HepG2 (cell line): Measurements from ENCODE around the gene RSPH9. TPM values are rescaled to one million over a fixed set of nuclear protein-coding genes. Genes with fewer than 3 reads are reported as not detected.
A peak's percentile ranks its signal among the peaks of the same experiment; 100 is the strongest.

Source experiments
- ARHGAP35 ChIP-seq: sonication (generic); formaldehyde crosslinking; IDR thresholded peaks from 2 replicates; pipeline ENCODE4 v1.9.0; 2022; ENCODE audit warnings: mild to moderate bottlenecking, inconsistent platforms, moderate library complexity, missing genetic modification reagents, borderline replicate concordance
- ATM ChIP-seq: fragments of 450-650 bp; IDR thresholded peaks from 2 replicates; pipeline ENCODE4 v1.7.1; 2017; ENCODE audit warnings: mild to moderate bottlenecking, borderline replicate concordance
- CBX2 ChIP-seq, 2 experiments: fragments of 200-600 bp in 1 of 2; sonication (generic); formaldehyde crosslinking in 1 of 2; IDR thresholded peaks; 2 replicates each; pipeline versions ENCODE4 v1.7.0 to v1.8.1; 2018 to 2022; ENCODE audit warnings: low read depth in 2 of 2, low read length in 1 of 2, mild to moderate bottlenecking in 1 of 2, missing genetic modification reagents in 1 of 2
- CC2D1A ChIP-seq: sonication (generic); formaldehyde crosslinking; IDR thresholded peaks from 2 replicates; pipeline ENCODE4 v1.8.1; 2023; ENCODE audit warnings: mild to moderate bottlenecking, missing genetic modification reagents
- CEBPG ChIP-seq: IDR thresholded peaks from 2 replicates; pipeline ENCODE4 v1.6.1; 2016
- FOXK2 ChIP-seq: fragments of 450-650 bp; IDR thresholded peaks from 2 replicates; pipeline ENCODE4 v1.6.1; 2016
- GTF3A ChIP-seq: sonication (generic); formaldehyde crosslinking; conservative IDR thresholded peaks from 2 replicates; pipeline ENCODE4 v1.4.0; 2020; ENCODE audit warnings: mild to moderate bottlenecking, missing genetic modification reagents
- KDM1A ChIP-seq: IDR thresholded peaks from 2 replicates; pipeline ENCODE4 v1.6.1; 2016; ENCODE audit warnings: missing compliant biosample characterization
- MEIS1 ChIP-seq: sonication (generic); formaldehyde crosslinking; IDR thresholded peaks from 2 replicates; pipeline ENCODE4 v1.9.0; 2021; ENCODE audit warnings: mild to moderate bottlenecking, missing genetic modification reagents, moderate library complexity, borderline replicate concordance
- MYC ChIP-seq: sonication (generic); formaldehyde crosslinking; IDR thresholded peaks from 2 replicates; pipeline ENCODE4 v1.9.0; 2021; ENCODE audit warnings: missing genetic modification reagents, borderline replicate concordance
- NRL ChIP-seq: sonication (generic); formaldehyde crosslinking; IDR thresholded peaks from 2 replicates; pipeline ENCODE4 v1.5.0; 2020; ENCODE audit warnings: missing genetic modification reagents, mild to moderate bottlenecking, moderate library complexity, borderline replicate concordance
- RARA ChIP-seq: IDR thresholded peaks from 2 replicates; pipeline ENCODE4 v1.6.1; 2016; ENCODE audit warnings: missing genetic modification reagents, missing compliant biosample characterization
- RARG ChIP-seq: sonication (generic); formaldehyde crosslinking; IDR thresholded peaks from 2 replicates; pipeline ENCODE4 v1.4.0; 2020; ENCODE audit warnings: low read depth, mild to moderate bottlenecking, missing genetic modification reagents
- SMAD3 ChIP-seq: sonication (generic); formaldehyde crosslinking; IDR thresholded peaks from 2 replicates; pipeline ENCODE4 v1.4.0; 2020; ENCODE audit warnings: missing genetic modification reagents
- ZKSCAN1 ChIP-seq: fragments of 150-350 bp; IDR thresholded peaks from 2 replicates; pipeline ENCODE4 v1.6.1; 2014; ENCODE audit warnings: low read length
- ZNF101 ChIP-seq: sonication (generic); formaldehyde crosslinking; IDR thresholded peaks from 2 replicates; pipeline ENCODE4 v1.4.0; 2020; ENCODE audit warnings: mild to moderate bottlenecking, low read depth, missing genetic modification reagents, borderline replicate concordance
- ZNF17 ChIP-seq: sonication (generic); formaldehyde crosslinking; IDR thresholded peaks from 2 replicates; pipeline ENCODE4 v1.5.0; 2020; ENCODE audit warnings: mild to moderate bottlenecking, missing genetic modification reagents
- polyA plus RNA-seq, 8 experiments: library from polyadenylated mRNA; depleted of rRNA in 3 of 8; stranded (reverse) in 7 of 8; unstranded in 1 of 8; fragments of >200 nt; fragmentation: Illumina TruSeq in 4 of 8; extraction: Trizol in 4 of 8; gene quantifications; 2 replicates each; pipeline versions ENCODE4 v1.2.1 to v1.2.3, GENCODE V29; 2011 to 2016; ENCODE audit warnings: low read depth in 4 of 8, missing spikeins in 1 of 8, mixed read lengths in 1 of 8; ENCODE audit not compliant: insufficient read depth in 1 of 8
- total RNA-seq, 5 experiments: library from RNA; depleted of rRNA; stranded (reverse); fragments of >200 nt; fragmentation: Illumina TruSeq; extraction: Trizol; gene quantifications; 2 replicates each; pipeline ENCODE4 v1.2.3, GENCODE V29; 2016; ENCODE audit warnings: low read depth in 1 of 5
- TF ChIP-seq, protein P1 (sequence below): sonication (generic); formaldehyde crosslinking; IDR thresholded peaks from 2 replicates; pipeline ENCODE4 v1.9.0; 2022; ENCODE audit warnings: missing genetic modification reagents, mild to moderate bottlenecking, borderline replicate concordance
- TF ChIP-seq, protein P2 (sequence below): sonication (generic); formaldehyde crosslinking; IDR thresholded peaks from 2 replicates; pipeline ENCODE4; 2020; ENCODE audit warnings: missing genetic modification reagents, mild to moderate bottlenecking, borderline replicate concordance
- TF ChIP-seq, protein P3 (sequence below): sonication (generic); formaldehyde crosslinking; IDR thresholded peaks from 2 replicates; pipeline ENCODE4 v1.4.0; 2020; ENCODE audit warnings: missing genetic modification reagents

Gene RSPH9
- total and polyA plus RNA-seq, 2 of the 13 experiments (the other 11 are each of a cell fraction or from before 2014, with no cell fraction given): 0.04 TPM; not detected in 1

DNA sequence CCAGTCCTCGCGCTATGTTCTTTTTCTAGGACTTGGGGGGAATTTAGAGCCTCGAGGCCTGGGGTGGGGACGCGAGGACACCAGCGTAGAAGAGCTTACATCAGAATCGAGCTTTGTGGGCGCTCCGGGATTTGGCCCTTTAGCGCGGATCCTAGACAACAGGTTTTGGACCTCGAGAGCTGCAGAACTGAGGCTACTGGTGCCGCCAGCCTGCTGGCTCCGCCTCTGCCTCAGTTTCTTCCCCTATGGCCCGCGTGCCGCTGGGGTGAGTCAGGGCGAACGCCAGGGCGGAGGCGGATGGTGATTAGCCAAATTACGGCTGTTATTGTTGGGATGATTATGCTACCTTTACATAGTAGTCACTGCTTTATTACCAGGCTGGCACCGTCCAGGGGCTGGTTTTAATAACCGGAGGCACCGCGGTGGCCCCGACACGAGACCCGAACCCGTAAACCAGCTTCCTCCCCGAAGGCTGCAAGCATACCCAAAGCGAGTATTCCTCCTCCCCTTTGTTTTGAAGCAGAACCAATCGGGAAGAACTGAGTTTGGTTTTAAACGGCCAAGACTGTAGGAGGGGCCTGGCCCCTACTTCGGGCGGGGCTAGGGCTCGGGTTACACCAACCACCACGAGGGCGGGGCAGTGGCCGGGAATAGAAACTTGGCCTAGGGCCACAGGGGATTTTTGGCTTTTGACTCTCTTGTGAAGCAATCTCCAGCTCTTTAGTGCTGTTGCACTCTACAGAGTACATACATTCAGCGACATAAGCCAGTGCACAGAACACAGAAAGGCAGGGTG, 15.1 kb upstream of the RSPH9 start (continued):
- TF ChIP-seq ARHGAP35 (no peak), CBX2 (IDR thresholded peaks at IDR 0.05; ENCODE audit: low read depth, low read length) (no peak), CBX2 (CRISPR knock-in tag; IDR thresholded peaks at IDR 0.05; ENCODE audit: low read depth) (no peak), MYC (CRISPR knock-in tag) (peak; percentile 85), FOXK2 (peak; percentile 50), GTF3A (CRISPR knock-in tag) (no peak), ATM (no peak), CC2D1A (CRISPR knock-in tag) (no peak), ZNF17 (CRISPR knock-in tag) (no peak), SMAD3 (peak; percentile 74; the same call in 1 of the 2 replicates), NRL (CRISPR knock-in tag) (0 out of 2 replicates have a peak, but pooled peaks have one; percentile 64), ZNF101 (CRISPR knock-in tag) (0 out of 2 replicates have a peak, but pooled peaks have one; percentile 9), CEBPG (peak; percentile 97), KDM1A (CRISPR knock-in tag) (no peak), MEIS1 (no peak; the same call in 1 of the 2 replicates), ZKSCAN1 (no peak), RARA (CRISPR knock-in tag) (peak; percentile 36; the same call in 1 of the 2 replicates), RARG (no peak)
- TF ChIP-seq, protein P1, sequence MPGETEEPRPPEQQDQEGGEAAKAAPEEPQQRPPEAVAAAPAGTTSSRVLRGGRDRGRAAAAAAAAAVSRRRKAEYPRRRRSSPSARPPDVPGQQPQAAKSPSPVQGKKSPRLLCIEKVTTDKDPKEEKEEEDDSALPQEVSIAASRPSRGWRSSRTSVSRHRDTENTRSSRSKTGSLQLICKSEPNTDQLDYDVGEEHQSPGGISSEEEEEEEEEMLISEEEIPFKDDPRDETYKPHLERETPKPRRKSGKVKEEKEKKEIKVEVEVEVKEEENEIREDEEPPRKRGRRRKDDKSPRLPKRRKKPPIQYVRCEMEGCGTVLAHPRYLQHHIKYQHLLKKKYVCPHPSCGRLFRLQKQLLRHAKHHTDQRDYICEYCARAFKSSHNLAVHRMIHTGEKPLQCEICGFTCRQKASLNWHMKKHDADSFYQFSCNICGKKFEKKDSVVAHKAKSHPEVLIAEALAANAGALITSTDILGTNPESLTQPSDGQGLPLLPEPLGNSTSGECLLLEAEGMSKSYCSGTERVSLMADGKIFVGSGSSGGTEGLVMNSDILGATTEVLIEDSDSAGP (CRISPR knock-in tag): peak; percentile 87
- TF ChIP-seq, protein P2, sequence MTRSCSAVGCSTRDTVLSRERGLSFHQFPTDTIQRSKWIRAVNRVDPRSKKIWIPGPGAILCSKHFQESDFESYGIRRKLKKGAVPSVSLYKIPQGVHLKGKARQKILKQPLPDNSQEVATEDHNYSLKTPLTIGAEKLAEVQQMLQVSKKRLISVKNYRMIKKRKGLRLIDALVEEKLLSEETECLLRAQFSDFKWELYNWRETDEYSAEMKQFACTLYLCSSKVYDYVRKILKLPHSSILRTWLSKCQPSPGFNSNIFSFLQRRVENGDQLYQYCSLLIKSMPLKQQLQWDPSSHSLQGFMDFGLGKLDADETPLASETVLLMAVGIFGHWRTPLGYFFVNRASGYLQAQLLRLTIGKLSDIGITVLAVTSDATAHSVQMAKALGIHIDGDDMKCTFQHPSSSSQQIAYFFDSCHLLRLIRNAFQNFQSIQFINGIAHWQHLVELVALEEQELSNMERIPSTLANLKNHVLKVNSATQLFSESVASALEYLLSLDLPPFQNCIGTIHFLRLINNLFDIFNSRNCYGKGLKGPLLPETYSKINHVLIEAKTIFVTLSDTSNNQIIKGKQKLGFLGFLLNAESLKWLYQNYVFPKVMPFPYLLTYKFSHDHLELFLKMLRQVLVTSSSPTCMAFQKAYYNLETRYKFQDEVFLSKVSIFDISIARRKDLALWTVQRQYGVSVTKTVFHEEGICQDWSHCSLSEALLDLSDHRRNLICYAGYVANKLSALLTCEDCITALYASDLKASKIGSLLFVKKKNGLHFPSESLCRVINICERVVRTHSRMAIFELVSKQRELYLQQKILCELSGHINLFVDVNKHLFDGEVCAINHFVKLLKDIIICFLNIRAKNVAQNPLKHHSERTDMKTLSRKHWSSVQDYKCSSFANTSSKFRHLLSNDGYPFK (CRISPR knock-in tag): peak; percentile 53; the same call in 1 of the 2 replicates
- TF ChIP-seq, protein P3, sequence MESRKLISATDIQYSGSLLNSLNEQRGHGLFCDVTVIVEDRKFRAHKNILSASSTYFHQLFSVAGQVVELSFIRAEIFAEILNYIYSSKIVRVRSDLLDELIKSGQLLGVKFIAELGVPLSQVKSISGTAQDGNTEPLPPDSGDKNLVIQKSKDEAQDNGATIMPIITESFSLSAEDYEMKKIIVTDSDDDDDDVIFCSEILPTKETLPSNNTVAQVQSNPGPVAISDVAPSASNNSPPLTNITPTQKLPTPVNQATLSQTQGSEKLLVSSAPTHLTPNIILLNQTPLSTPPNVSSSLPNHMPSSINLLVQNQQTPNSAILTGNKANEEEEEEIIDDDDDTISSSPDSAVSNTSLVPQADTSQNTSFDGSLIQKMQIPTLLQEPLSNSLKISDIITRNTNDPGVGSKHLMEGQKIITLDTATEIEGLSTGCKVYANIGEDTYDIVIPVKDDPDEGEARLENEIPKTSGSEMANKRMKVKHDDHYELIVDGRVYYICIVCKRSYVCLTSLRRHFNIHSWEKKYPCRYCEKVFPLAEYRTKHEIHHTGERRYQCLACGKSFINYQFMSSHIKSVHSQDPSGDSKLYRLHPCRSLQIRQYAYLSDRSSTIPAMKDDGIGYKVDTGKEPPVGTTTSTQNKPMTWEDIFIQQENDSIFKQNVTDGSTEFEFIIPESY (CRISPR knock-in tag): peak; percentile 24; the same call in 1 of the 2 replicates
